ENCODE measurements around the gene CIBAR2. TPM values are rescaled to one million over a fixed set of nuclear protein-coding genes. Genes with fewer than 3 reads are reported as not detected.
A peak's percentile ranks its signal among the peaks of the same experiment; 100 is the strongest.
"Not testable (repeated sequence)": the region's sequence is repeated elsewhere in the genome, so short reads cannot be mapped to it uniquely, and the experiment has no call there.

CIBAR2 gene
- total and polyA plus RNA-seq, 10 donors = 0.13 to 2.4 (median 0.35) TPM; not detected in 3

DNA sequence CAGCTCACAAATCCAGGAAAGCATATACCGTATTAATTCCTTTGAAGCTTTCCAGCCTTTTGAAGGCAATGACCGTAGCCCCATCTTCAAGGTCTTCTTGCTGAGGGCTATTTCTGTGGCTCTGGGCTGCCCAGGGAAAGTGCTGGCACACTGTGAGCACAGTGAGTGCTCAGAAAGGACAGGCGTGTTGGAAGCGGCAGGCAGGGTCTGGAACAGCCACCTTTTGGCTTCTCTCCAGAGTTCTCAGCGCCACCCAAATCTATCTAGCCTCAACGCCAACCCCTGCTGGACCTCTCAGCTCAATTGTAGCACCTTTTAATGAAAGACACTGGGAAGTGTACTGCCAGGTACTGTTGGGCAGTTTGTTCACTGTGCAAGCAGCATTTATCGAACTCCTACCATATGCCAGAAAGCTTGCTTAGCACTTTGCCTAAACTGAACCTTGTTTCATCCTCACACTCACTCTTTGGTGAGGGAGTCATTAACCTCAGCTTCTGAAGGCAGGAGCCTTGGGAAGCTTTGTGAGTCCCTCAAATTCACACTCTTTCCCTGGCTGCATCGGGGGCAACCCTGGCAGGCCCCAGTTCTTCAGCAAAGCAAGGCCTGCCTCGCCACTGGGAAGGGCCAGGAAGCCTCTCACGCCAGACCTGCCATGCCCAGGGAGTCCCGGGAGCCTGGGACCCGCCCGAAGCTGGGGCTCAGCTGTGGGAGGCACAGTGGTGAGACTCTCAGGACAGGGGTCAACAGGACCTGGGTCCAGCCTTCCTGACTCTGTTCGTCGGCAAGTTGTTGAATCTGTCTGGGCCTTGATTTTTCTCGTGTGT, 13.5 kb upstream of the CIBAR2 start:
- no peak for DNase-seq
- H3K9me3 ChIP-seq = no peaks in the 10 kb centered on the region
- peaks cover 8 to 73% (median 32%) of the 10 kb centered on the region in 6 donors for H3K4me1 ChIP-seq
- TF ChIP-seq POLR2AphosphoS5 (IDR thresholded peaks at IDR 0.05) (no peak), POLR2A (IDR thresholded peaks at IDR 0.05) (no peak)
- TF ChIP-seq, protein P1, sequence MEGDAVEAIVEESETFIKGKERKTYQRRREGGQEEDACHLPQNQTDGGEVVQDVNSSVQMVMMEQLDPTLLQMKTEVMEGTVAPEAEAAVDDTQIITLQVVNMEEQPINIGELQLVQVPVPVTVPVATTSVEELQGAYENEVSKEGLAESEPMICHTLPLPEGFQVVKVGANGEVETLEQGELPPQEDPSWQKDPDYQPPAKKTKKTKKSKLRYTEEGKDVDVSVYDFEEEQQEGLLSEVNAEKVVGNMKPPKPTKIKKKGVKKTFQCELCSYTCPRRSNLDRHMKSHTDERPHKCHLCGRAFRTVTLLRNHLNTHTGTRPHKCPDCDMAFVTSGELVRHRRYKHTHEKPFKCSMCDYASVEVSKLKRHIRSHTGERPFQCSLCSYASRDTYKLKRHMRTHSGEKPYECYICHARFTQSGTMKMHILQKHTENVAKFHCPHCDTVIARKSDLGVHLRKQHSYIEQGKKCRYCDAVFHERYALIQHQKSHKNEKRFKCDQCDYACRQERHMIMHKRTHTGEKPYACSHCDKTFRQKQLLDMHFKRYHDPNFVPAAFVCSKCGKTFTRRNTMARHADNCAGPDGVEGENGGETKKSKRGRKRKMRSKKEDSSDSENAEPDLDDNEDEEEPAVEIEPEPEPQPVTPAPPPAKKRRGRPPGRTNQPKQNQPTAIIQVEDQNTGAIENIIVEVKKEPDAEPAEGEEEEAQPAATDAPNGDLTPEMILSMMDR (IDR thresholded peaks at IDR 0.05 in 8 of 11, conservative IDR thresholded peaks at IDR 0.05 in 3 of 11) = no peak
- no peaks in the 10 kb centered on the region for H3K27me3 ChIP-seq (replicated peaks in 1 of 7)
- H3K36me3 ChIP-seq = no peaks in the 10 kb centered on the region
- 69 to 87% (median 84%) methylated on average over 14 to 16 of the region's 16 CpGs for WGBS, 5 donors
- no peak overlapping the region for H3K4me3 ChIP-seq
- peak overlapping the region in 5 of 8 donors; percentile 44 to 75 (median 66) for H3K27ac ChIP-seq
- intact Hi-C loops (cut with DNase I; ENCODE audit: low total_unique reads) = no loop called here

DNA sequence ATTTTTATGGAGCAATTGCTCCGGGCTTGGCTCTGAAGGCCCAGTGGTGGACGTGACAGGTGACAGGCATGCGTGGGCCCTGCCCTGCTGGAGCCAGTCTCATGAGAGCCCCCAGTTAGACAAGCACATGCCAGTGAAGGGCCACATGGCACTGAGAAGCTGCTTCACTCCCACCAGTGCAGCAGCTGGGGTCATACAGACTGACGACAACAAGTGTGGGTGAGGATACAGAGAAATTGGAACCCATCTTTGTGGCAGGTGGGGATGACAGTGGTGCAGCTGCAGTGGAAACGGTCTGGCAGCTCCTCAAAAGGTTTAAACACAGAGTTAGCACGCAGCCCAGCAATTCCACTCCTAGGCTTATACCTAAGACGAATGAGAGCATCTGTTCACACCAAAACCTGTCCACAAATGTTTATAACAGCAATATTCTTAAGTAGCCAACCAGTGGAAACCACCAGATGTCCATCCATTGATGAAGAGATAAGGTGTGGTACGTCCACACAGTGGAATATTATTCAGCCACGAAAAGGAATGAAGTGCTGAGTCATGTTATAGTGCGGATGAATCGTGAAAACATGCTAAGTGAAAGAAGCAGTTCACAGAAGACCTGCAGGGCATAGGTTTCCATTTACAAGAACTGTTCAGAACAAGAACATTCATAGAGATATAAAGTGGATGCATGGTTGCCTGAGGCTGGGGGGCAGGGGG, 12.5 kb upstream of the CIBAR2 start:
- TF ChIP-seq POLR2A (IDR thresholded peaks at IDR 0.05) (no peak), POLR2AphosphoS5 (IDR thresholded peaks at IDR 0.05) (no peak)
- TF ChIP-seq, protein P1 (IDR thresholded peaks at IDR 0.05 in 8 of 11, conservative IDR thresholded peaks at IDR 0.05 in 3 of 11) = no peak
- 79 to 91% (median 86%) methylated on average over 11 of the region's 11 CpGs for WGBS, 5 donors
- H3K4me3 ChIP-seq = no peak overlapping the region
- no peaks in the 10 kb centered on the region for H3K27me3 ChIP-seq (replicated peaks in 1 of 7)
- peaks cover 3 to 63% (median 24%) of the 10 kb centered on the region in 6 donors for H3K4me1 ChIP-seq
- no peaks in the 10 kb centered on the region for H3K36me3 ChIP-seq
- H3K9me3 ChIP-seq = no peaks in the 10 kb centered on the region
- intact Hi-C loops (cut with DNase I; ENCODE audit: low total_unique reads) = no loop called here
- H3K27ac ChIP-seq = peak overlapping the region in 7 of 8 donors; percentile 55 to 86 (median 79)
- no peak for DNase-seq

DNA sequence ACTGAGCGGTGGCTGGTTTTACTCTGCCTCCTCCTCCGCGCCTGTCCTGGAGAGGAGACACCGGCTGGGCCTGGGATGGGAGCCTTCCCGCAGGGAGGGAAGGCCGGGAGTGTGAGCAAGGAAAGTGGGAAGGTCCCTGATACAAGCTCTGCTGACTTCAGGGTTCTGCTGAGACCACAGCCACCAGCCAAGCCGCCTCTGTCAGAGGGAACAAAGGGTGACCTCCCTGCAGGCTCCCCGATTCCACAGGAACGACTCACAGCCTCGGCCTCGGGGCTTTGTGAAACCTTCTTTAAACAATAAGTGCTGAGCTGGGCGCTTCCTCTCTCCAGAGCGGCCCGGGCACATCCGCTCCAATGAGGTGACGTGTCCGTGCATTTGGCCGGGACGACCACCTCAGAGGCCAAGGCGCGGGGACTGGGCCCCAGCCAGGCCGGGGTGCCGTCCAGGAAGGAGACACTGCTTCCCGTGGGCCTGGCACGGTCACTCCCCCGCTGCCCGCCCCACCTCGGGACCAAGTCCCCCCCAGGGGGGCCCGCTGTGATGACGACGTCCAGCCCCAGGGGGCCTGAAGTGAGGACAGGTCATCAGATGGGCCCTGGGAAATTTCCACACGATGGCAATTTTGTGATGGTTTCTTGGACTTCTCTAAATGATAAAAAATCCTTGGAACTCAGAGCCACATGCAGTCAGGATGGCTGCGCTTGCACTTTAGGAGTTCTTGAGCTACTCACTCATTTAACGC, 11.8 kb upstream of the CIBAR2 start:
- no peak for DNase-seq
- no peaks in the 10 kb centered on the region for H3K27me3 ChIP-seq (replicated peaks in 1 of 7)
- H3K27ac ChIP-seq = peak overlapping the region; percentile 27 to 86 (median 76)
- 62 to 88% (median 72%) methylated on average over 15 to 34 of the region's 34 CpGs for WGBS, 5 donors
- TF ChIP-seq POLR2AphosphoS5 (IDR thresholded peaks at IDR 0.05) = peak; percentile 45 to 76 (median 71)
- no peak for TF ChIP-seq POLR2A (IDR thresholded peaks at IDR 0.05)
- no peaks in the 10 kb centered on the region for H3K9me3 ChIP-seq
- H3K36me3 ChIP-seq = no peaks in the 10 kb centered on the region
- intact Hi-C loops (cut with DNase I; ENCODE audit: low total_unique reads) = no loop called here
- H3K4me3 ChIP-seq = no peak overlapping the region
- H3K4me1 ChIP-seq = peaks cover 3 to 56% (median 21%) of the 10 kb centered on the region in 6 donors

DNA sequence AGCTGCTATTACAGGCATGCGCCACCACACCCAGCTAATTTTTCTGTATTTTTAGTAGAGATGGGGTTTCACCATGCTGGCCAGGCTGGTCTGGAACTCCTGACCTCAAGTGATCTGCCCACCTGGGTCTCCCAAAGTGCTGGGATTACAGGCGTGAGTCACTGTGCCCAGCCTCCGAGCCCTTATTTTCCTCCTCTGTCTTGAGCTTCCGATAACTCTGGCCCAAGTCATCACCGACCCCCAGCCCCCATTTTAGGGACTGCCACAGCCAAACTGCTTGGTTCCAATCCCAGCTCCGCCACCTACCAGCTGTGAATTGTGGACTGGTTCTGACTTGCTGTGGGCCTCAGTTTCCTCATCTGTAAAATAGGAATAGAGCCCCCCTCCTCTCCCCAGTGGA, 11.2 kb upstream of the CIBAR2 start:
- peaks cover 3 to 50% (median 21%) of the 10 kb centered on the region in 6 donors for H3K4me1 ChIP-seq
- H3K27me3 ChIP-seq (replicated peaks in 1 of 7); H3K9me3 ChIP-seq; H3K36me3 ChIP-seq; H3K4me3 ChIP-seq; intact Hi-C loops (cut with DNase I; ENCODE audit: low total_unique reads); DNase-seq: not testable (repeated sequence)
- H3K27ac ChIP-seq = peak overlapping the region; percentile 27 to 86 (median 76)
- WGBS, 5 donors = 90 to 98% (median 93%) methylated on average over 6 of the region's 6 CpGs
